IMR-90 (cell line): ENCODE data around the gene ITPKC. TPM values are rescaled to one million over a fixed set of nuclear protein-coding genes. Genes with fewer than 3 reads are reported as not detected.

Experiments used
- ATAC-seq: fragments of 200-7000 bp; cut with Tn5 transposase; 2 replicates; pipeline ENCODE4 v1.9.1; 2020; ENCODE audit warnings: low read depth, mild to moderate bottlenecking, moderate library complexity
- BruUV-seq: library from RNA; stranded (reverse); fragments of 400-500 nt; replicated peaks from 2 replicates; lab custom pipeline; 2021; lab: Mats Ljungman, UMichigan
- CTCF ChIA-PET: fragments of 300-600 bp; formaldehyde crosslinking; extraction: SDS; loops from one replicate; lab custom pipeline; 2021; ENCODE audit warnings: antibody characterized with exemption; lab: Yijun Ruan, JAX
- POLR2A ChIA-PET: fragments of 300-600 bp; sonication (Branson Sonifier 250); formaldehyde crosslinking; loops from one replicate; lab custom pipeline; 2022; ENCODE audit warnings: antibody characterized with exemption; ENCODE audit not compliant: unreplicated experiment; lab: Charles Lee
- DNase-seq: peaks from one replicate; pipeline ENCODE4 v3.0.0; 2013
- H2AFZ ChIP-seq: replicated peaks from 2 replicates; pipeline ENCODE3; 2013; ENCODE audit warnings: low read length, mild to moderate bottlenecking; ENCODE audit not compliant: poor library complexity
- H2AK5ac ChIP-seq: 2 replicates; pipeline ENCODE4 v1.6.1; 2013; ENCODE audit warnings: low read depth, low read length, inconsistent platforms
- H2AK9ac ChIP-seq: replicated peaks from 2 replicates; pipeline ENCODE3; 2013; ENCODE audit warnings: mild to moderate bottlenecking, low read depth, low read length, moderate library complexity; ENCODE audit not compliant: poor library complexity
- H2BK120ac ChIP-seq: 2 replicates; pipeline ENCODE4 v1.6.1; 2013; ENCODE audit warnings: low read depth, low read length, inconsistent platforms
- H2BK15ac ChIP-seq: 3 replicates; pipeline ENCODE4 v1.6.1; 2013; ENCODE audit warnings: low read depth, low read length, inconsistent platforms
- H2BK20ac ChIP-seq: 2 replicates; pipeline ENCODE4 v1.6.1; 2013; ENCODE audit warnings: low read depth, mild to moderate bottlenecking, inconsistent platforms, low read length, moderate library complexity
- H2BK5ac ChIP-seq: 2 replicates; pipeline ENCODE4 v1.6.1; 2013; ENCODE audit warnings: mild to moderate bottlenecking, low read depth, low read length, inconsistent platforms; ENCODE audit not compliant: poor library complexity, severe bottlenecking
- H3K14ac ChIP-seq: replicated peaks from 2 replicates; pipeline ENCODE4 v1.6.1; 2013; ENCODE audit warnings: low read depth, low read length, inconsistent platforms
- H3K18ac ChIP-seq: 2 replicates; pipeline ENCODE4 v1.6.1; 2013; ENCODE audit warnings: low read depth, low read length, control low read depth
- H3K23ac ChIP-seq: 2 replicates; pipeline ENCODE4 v1.6.1; 2013; ENCODE audit warnings: low read depth, low read length, inconsistent platforms
- H3K27ac ChIP-seq: 2 replicates; pipeline ENCODE4 v1.5.1; 2013; ENCODE audit warnings: mild to moderate bottlenecking, control low read depth, low read length; ENCODE audit not compliant: insufficient read depth
- H3K27me3 ChIP-seq: 2 replicates; pipeline ENCODE4 v1.6.1; 2013; ENCODE audit warnings: low read length; ENCODE audit not compliant: control insufficient read depth, insufficient read depth
- H3K36me3 ChIP-seq: 2 replicates; pipeline ENCODE4 v1.6.1; 2013; ENCODE audit warnings: low read length, mixed read lengths; ENCODE audit not compliant: control insufficient read depth, insufficient read depth
- H3K4ac ChIP-seq: 2 replicates; pipeline ENCODE4 v1.6.1; 2013; ENCODE audit warnings: low read depth, low read length, inconsistent platforms
- H3K4me1 ChIP-seq: 2 replicates; pipeline ENCODE4 v1.6.1; 2013; ENCODE audit warnings: low read length, mixed read lengths; ENCODE audit not compliant: control insufficient read depth, insufficient read depth
- H3K4me2 ChIP-seq: 2 replicates; pipeline ENCODE4 v1.6.1; 2013; ENCODE audit warnings: low read depth, mild to moderate bottlenecking, control low read depth, low read length, moderate library complexity
- H3K4me3 ChIP-seq: 2 replicates; pipeline ENCODE4 v1.5.1; 2013; ENCODE audit warnings: low read depth, mild to moderate bottlenecking, control low read depth, low read length, moderate library complexity; ENCODE audit not compliant: insufficient read depth
- H3K56ac ChIP-seq: 2 replicates; pipeline ENCODE4 v1.6.1; 2013; ENCODE audit warnings: low read length, inconsistent platforms; ENCODE audit not compliant: insufficient read depth; ENCODE audit errors: extremely low read depth
- H3K79me1 ChIP-seq, 2 experiments: 2 replicates each; pipeline ENCODE4 v1.6.1; 2013; ENCODE audit warnings: low read length in 2 of 2, inconsistent platforms in 1 of 2, low read depth in 1 of 2
- H3K9ac ChIP-seq: 2 replicates; pipeline ENCODE4 v1.6.1; 2013; ENCODE audit warnings: low read depth, low read length, control low read depth
- H3K9me1 ChIP-seq: 2 replicates; pipeline ENCODE4 v1.6.1; 2013; ENCODE audit warnings: low read length, inconsistent platforms; ENCODE audit not compliant: insufficient read depth
- H3K9me3 ChIP-seq: 2 replicates; pipeline ENCODE4 v1.6.1; 2013; ENCODE audit warnings: low read length; ENCODE audit not compliant: control insufficient read depth, insufficient read depth
- H4K20me1 ChIP-seq: 2 replicates; pipeline ENCODE4 v1.6.1; 2013; ENCODE audit warnings: low read length, inconsistent platforms; ENCODE audit not compliant: insufficient read depth
- H4K5ac ChIP-seq: 2 replicates; pipeline ENCODE4 v1.6.1; 2013; ENCODE audit warnings: mild to moderate bottlenecking, low read depth, low read length, control low read depth
- H4K8ac ChIP-seq, 2 experiments: 2 replicates each; pipeline ENCODE4 v1.6.1; 2013; ENCODE audit warnings: low read depth in 2 of 2, low read length in 2 of 2, control low read depth in 1 of 2, inconsistent platforms in 1 of 2
- H4K91ac ChIP-seq: 2 replicates; pipeline ENCODE4 v1.6.1; 2013; ENCODE audit warnings: low read depth, low read length, inconsistent platforms; ENCODE audit not compliant: insufficient read depth
- BHLHE40 ChIP-seq: fragments of 150-350 bp; IDR thresholded peaks from 2 replicates; pipeline ENCODE4 v1.6.1; 2016; ENCODE audit warnings: mild to moderate bottlenecking, low read depth, low read length
- CEBPB ChIP-seq: IDR thresholded peaks from 2 replicates; pipeline ENCODE4 v1.6.1; 2012; ENCODE audit warnings: low read depth, low read length, improper control_type of control experiment
- CHD1 ChIP-seq: IDR thresholded peaks from 2 replicates; pipeline ENCODE4 v1.6.1; 2012; ENCODE audit warnings: low read depth, low read length, improper control_type of control experiment
- FOS ChIP-seq: fragments of 150-350 bp; IDR thresholded peaks from 2 replicates; pipeline ENCODE4 v1.6.1; 2016; ENCODE audit warnings: low read depth, low read length
- MAFK ChIP-seq: IDR thresholded peaks from 2 replicates; pipeline ENCODE4 v1.6.1; 2012; ENCODE audit warnings: low read depth, low read length, improper control_type of control experiment
- MAZ ChIP-seq: IDR thresholded peaks from 2 replicates; pipeline ENCODE4 v1.6.1; 2012; ENCODE audit warnings: low read depth, mild to moderate bottlenecking, low read length, improper control_type of control experiment, moderate library complexity, borderline replicate concordance
- MXI1 ChIP-seq: IDR thresholded peaks from 2 replicates; pipeline ENCODE4 v1.6.1; 2012; ENCODE audit warnings: low read depth, mild to moderate bottlenecking, low read length, moderate library complexity, borderline replicate concordance
- NFE2L2 ChIP-seq: fragments of 150-350 bp; IDR thresholded peaks from 2 replicates; pipeline ENCODE4 v1.6.1; 2016; ENCODE audit warnings: low read depth, mild to moderate bottlenecking, low read length
- POLR2A ChIP-seq: IDR thresholded peaks from 2 replicates; pipeline ENCODE4 v1.6.1; 2012; ENCODE audit warnings: mild to moderate bottlenecking, low read depth, low read length
- RAD21 ChIP-seq: IDR thresholded peaks from 2 replicates; pipeline ENCODE4 v1.6.1; 2012; ENCODE audit warnings: low read length, improper control_type of control experiment
- RCOR1 ChIP-seq: IDR thresholded peaks from 2 replicates; pipeline ENCODE4 v1.6.1; 2012; ENCODE audit warnings: mild to moderate bottlenecking, low read length, improper control_type of control experiment; ENCODE audit not compliant: insufficient replicate concordance
- RFX5 ChIP-seq: IDR thresholded peaks from 2 replicates; pipeline ENCODE4 v1.8.0; 2012; ENCODE audit warnings: low read depth, mild to moderate bottlenecking, low read length, moderate library complexity
- SMC3 ChIP-seq: fragments of 150-350 bp; IDR thresholded peaks from 2 replicates; pipeline ENCODE4 v1.6.1; 2016; ENCODE audit warnings: low read depth, mild to moderate bottlenecking, antibody characterized with exemption, low read length, moderate library complexity
- WGBS, 2 experiments: methylation state at CpG; one replicate each; pipeline versions ENCODE4 v1.1.5 to v1.1.7; 2013; ENCODE audit warnings: missing lambda C conversion rate in 2 of 2; ENCODE audit not compliant: insufficient read length in 1 of 2; ENCODE audit errors: extremely low coverage in 2 of 2; 5-methylcytosine and 5-hydroxymethylcytosine counted together
- dilution Hi-C: fragments of 300-500 bp; cut with HindIII; formaldehyde crosslinking; loops from one replicate; pipeline ENCODE4 v1.14.3; 2018; ENCODE audit warnings: low sequenced_read_pairs; ENCODE audit not compliant: unreplicated experiment
- in situ Hi-C: fragments of 300-500 bp; cut with MboI; formaldehyde crosslinking; loops from 3 replicates; pipeline ENCODE4 v1.14.3; 2019; ENCODE audit warnings: low sequenced_read_pairs, inconsistent platforms, mixed read lengths
- intact Hi-C: fragments of 100-400 bp; cut with micrococcal nuclease; formaldehyde crosslinking; loops from 2 replicates; pipeline ENCODE4 v1.10.0; 2022
- polyA plus RNA-seq, 3 experiments: library from polyadenylated mRNA; depleted of rRNA; stranded (reverse); fragments of >200 nt; gene quantifications; 2 replicates each; pipeline ENCODE4 v1.2.3, GENCODE V29; 2012; ENCODE audit warnings: low replicate concordance in 1 of 3
- total RNA-seq: library from RNA; depleted of rRNA; stranded (reverse); fragments of >200 nt; gene quantifications from 2 replicates; pipeline ENCODE4 v1.2.3, GENCODE V29; 2012
- TF ChIP-seq, protein P1 (sequence below): fragments of 150-350 bp; IDR thresholded peaks from 2 replicates; pipeline ENCODE4 v1.6.1; 2017; ENCODE audit warnings: mild to moderate bottlenecking, antibody characterized with exemption, low read length, low read depth
- TF ChIP-seq, protein P2 (sequence below): fragments of 150-350 bp; IDR thresholded peaks from 2 replicates; pipeline ENCODE4 v1.6.1; 2016; ENCODE audit warnings: low read depth, mild to moderate bottlenecking, low read length, moderate library complexity, borderline replicate concordance
- TF ChIP-seq, protein P3 (sequence below): conservative IDR thresholded peaks from 2 replicates; pipeline ENCODE4 v1.5.1; 2012; ENCODE audit warnings: mild to moderate bottlenecking, low read depth, low read length, improper control_type of control experiment

The ITPKC gene
- total and polyA plus RNA-seq, 2 of the 4 experiments (the other 2 are of a cell fraction) = 7.7 to 9.4 TPM

DNA sequence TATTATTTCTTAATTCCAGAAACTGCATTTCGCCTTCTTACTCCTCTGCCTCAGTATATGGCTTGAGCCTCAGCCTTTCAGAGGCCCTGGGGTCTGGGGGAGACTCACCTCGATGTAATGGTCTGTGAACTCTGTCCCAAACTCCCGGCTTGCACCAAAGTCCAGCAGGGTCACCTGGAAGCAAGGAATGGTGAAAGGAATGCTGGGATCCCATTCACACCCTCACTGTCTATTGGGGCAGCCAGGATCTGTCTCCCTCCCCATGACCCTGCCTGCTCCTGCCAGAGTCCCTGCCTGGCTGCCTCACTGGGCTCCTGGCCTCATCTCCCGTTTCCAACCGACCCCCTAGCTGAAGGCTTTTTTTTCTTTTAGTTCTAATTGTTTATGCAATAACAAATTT is 21.0 kb upstream of the ITPKC start:
- H3K9me3 ChIP-seq = no peaks in the 10 kb centered on the region
- H2AK9ac ChIP-seq = no peak overlapping the region
- H3K4ac ChIP-seq = no peak overlapping the region
- no peak overlapping the region for H2AK5ac ChIP-seq
- ATAC-seq = no peak
- WGBS, 2 experiments = no CpG with 5 or more reads among the region's 5 CpGs
- no peak overlapping the region for H3K18ac ChIP-seq
- no peak overlapping the region for H3K4me2 ChIP-seq
- H2BK15ac ChIP-seq = no peak overlapping the region
- no peak overlapping the region for H2BK5ac ChIP-seq
- H3K79me1 ChIP-seq = peaks cover 0 to 4% of the 10 kb centered on the region in 2 experiments; a peak in 1 of 4 replicates
- H3K36me3 ChIP-seq = peaks cover 44% of the 10 kb centered on the region
- TF ChIP-seq FOS (no peak), BHLHE40 (no peak), CEBPB (no peak), SMC3 (no peak), RCOR1 (no peak), RAD21 (no peak), MAFK (no peak), POLR2A (no peak), MAZ (no peak), NFE2L2 (no peak), MXI1 (no peak), RFX5 (no peak), CHD1 (no peak)
- TF ChIP-seq, protein P1, sequence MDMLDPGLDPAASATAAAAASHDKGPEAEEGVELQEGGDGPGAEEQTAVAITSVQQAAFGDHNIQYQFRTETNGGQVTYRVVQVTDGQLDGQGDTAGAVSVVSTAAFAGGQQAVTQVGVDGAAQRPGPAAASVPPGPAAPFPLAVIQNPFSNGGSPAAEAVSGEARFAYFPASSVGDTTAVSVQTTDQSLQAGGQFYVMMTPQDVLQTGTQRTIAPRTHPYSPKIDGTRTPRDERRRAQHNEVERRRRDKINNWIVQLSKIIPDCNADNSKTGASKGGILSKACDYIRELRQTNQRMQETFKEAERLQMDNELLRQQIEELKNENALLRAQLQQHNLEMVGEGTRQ = no peak
- TF ChIP-seq, protein P2, sequence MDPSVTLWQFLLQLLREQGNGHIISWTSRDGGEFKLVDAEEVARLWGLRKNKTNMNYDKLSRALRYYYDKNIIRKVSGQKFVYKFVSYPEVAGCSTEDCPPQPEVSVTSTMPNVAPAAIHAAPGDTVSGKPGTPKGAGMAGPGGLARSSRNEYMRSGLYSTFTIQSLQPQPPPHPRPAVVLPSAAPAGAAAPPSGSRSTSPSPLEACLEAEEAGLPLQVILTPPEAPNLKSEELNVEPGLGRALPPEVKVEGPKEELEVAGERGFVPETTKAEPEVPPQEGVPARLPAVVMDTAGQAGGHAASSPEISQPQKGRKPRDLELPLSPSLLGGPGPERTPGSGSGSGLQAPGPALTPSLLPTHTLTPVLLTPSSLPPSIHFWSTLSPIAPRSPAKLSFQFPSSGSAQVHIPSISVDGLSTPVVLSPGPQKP = no peak
- TF ChIP-seq, protein P3, sequence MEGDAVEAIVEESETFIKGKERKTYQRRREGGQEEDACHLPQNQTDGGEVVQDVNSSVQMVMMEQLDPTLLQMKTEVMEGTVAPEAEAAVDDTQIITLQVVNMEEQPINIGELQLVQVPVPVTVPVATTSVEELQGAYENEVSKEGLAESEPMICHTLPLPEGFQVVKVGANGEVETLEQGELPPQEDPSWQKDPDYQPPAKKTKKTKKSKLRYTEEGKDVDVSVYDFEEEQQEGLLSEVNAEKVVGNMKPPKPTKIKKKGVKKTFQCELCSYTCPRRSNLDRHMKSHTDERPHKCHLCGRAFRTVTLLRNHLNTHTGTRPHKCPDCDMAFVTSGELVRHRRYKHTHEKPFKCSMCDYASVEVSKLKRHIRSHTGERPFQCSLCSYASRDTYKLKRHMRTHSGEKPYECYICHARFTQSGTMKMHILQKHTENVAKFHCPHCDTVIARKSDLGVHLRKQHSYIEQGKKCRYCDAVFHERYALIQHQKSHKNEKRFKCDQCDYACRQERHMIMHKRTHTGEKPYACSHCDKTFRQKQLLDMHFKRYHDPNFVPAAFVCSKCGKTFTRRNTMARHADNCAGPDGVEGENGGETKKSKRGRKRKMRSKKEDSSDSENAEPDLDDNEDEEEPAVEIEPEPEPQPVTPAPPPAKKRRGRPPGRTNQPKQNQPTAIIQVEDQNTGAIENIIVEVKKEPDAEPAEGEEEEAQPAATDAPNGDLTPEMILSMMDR = no peak
- peaks cover 5% of the 10 kb centered on the region for H3K4me1 ChIP-seq
- no peak overlapping the region for H3K56ac ChIP-seq
- H4K8ac ChIP-seq = no peak overlapping the region
- no peaks in the 10 kb centered on the region for H3K27me3 ChIP-seq
- no peak for DNase-seq
- no peak overlapping the region for H4K5ac ChIP-seq
- H3K4me3 ChIP-seq = no peak overlapping the region
- H4K91ac ChIP-seq = no peak overlapping the region
- POLR2A ChIA-PET = no interaction called here
- intact Hi-C loops = no loop called here
- no peaks in the 10 kb centered on the region for H4K20me1 ChIP-seq
- in situ Hi-C loops = no loop called here
- no peak overlapping the region for H3K14ac ChIP-seq
- H2AFZ ChIP-seq = no peak overlapping the region
- no peak overlapping the region for H2BK120ac ChIP-seq
- dilution Hi-C loops = no loop called here
- BruUV-seq = no TSS peak
- H3K27ac ChIP-seq = no peak overlapping the region
- no peak overlapping the region for H3K9ac ChIP-seq
- H3K23ac ChIP-seq = no peak overlapping the region
- peaks cover 14% of the 10 kb centered on the region; the same call in 1 of the 2 replicates for H3K9me1 ChIP-seq
- no peak overlapping the region for H2BK20ac ChIP-seq
- CTCF ChIA-PET = no interaction called here
